Measurements from ENCODE around the gene HS3ST3A1.

Gene HS3ST3A1

GRCh38 chr17:13631529-13631928, 29.8 kb upstream of the HS3ST3A1 start:
- no peak for DNase-seq (ENCODE audit: low spot score)
- TF ChIP-seq, protein P1, sequence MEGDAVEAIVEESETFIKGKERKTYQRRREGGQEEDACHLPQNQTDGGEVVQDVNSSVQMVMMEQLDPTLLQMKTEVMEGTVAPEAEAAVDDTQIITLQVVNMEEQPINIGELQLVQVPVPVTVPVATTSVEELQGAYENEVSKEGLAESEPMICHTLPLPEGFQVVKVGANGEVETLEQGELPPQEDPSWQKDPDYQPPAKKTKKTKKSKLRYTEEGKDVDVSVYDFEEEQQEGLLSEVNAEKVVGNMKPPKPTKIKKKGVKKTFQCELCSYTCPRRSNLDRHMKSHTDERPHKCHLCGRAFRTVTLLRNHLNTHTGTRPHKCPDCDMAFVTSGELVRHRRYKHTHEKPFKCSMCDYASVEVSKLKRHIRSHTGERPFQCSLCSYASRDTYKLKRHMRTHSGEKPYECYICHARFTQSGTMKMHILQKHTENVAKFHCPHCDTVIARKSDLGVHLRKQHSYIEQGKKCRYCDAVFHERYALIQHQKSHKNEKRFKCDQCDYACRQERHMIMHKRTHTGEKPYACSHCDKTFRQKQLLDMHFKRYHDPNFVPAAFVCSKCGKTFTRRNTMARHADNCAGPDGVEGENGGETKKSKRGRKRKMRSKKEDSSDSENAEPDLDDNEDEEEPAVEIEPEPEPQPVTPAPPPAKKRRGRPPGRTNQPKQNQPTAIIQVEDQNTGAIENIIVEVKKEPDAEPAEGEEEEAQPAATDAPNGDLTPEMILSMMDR (IDR thresholded peaks at IDR 0.05; ENCODE audit: extremely low read depth, insufficient read depth, missing control alignments): no peak
- in situ Hi-C loops (cut with MboI; ENCODE audit: low pct_unique_long_range_greater_than_20kb, low sequenced_read_pairs, unreplicated experiment): no loop called here

DNA sequence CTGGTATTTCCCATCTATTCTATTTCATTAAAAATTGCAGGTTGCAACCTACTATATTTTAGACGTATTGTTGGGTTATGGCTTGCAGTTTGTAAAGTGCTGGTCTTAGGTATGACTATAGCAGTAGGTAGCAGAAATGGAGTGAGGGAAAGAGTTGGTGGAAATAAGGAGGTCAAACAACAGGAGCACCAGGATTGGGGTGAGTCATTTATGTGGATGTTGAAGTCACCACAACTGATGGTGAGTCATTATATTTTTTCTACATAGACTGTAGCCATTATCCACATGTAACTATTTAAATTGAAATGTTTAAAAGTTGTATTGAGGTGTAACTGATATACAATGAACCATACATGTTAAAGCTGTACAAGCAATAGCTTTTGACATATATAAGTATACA, 25.0 kb upstream of the HS3ST3A1 start:
- TF ChIP-seq, protein P1 (IDR thresholded peaks at IDR 0.05; ENCODE audit: extremely low read depth, insufficient read depth, missing control alignments): no peak
- DNase-seq (ENCODE audit: low spot score): no peak
- in situ Hi-C loops (cut with MboI; ENCODE audit: low pct_unique_long_range_greater_than_20kb, low sequenced_read_pairs, unreplicated experiment): no loop called here

GRCh38 chr17:13619462-13619861, 17.7 kb upstream of the HS3ST3A1 start:
- TF ChIP-seq, protein P1 (IDR thresholded peaks at IDR 0.05; ENCODE audit: extremely low read depth, insufficient read depth, missing control alignments): no peak
- in situ Hi-C loops (cut with MboI; ENCODE audit: low pct_unique_long_range_greater_than_20kb, low sequenced_read_pairs, unreplicated experiment): no loop called here
- no peak for DNase-seq (ENCODE audit: low spot score)

DNA sequence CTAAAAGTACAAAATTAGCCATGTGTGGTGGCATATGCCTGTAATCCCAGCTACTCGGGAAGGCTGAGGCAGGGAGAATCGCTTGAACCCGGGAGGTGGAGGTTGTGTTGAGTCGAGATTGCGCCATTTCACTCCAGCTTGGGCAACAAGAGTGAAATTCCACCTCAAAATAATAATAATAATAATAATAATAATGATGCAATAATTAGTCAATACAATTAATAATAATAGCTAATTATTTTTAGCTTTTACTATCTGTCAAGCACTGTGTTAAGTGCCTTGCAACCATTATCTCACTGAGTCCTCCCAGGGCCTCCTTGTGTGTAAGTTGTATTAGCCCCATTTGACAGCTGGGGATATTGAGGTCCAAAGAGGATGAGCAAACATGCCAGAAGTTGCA, 14.3 kb upstream of the HS3ST3A1 start:
- in situ Hi-C loops (cut with MboI; ENCODE audit: low pct_unique_long_range_greater_than_20kb, low sequenced_read_pairs, unreplicated experiment): no loop called here
- TF ChIP-seq, protein P1 (IDR thresholded peaks at IDR 0.05; ENCODE audit: extremely low read depth, insufficient read depth, missing control alignments): no peak
- DNase-seq (ENCODE audit: low spot score): no peak

DNA sequence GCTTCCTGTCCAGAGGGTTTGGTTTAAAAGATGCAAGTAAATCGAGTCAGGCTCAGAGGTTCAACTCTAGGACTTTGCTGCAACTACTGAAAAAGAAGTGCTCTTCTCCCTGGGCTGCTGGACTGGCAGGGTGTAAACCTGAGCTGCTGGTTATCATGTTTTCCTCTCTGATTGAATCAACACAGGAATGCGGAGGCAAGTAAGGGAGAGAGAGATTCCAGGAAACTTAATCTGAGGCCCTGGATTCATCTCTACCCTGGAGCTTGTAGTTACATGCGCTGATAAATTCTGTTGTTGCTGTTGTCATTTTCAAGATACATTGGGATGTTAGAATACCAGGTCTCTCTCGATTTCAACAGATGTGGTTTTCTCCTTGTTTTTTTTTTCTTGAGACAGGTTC, 8.2 kb upstream of the HS3ST3A1 start:
- in situ Hi-C loops (cut with MboI; ENCODE audit: low pct_unique_long_range_greater_than_20kb, low sequenced_read_pairs, unreplicated experiment): no loop called here
- TF ChIP-seq, protein P1 (IDR thresholded peaks at IDR 0.05; ENCODE audit: extremely low read depth, insufficient read depth, missing control alignments): no peak
- DNase-seq (ENCODE audit: low spot score): no peak

DNA sequence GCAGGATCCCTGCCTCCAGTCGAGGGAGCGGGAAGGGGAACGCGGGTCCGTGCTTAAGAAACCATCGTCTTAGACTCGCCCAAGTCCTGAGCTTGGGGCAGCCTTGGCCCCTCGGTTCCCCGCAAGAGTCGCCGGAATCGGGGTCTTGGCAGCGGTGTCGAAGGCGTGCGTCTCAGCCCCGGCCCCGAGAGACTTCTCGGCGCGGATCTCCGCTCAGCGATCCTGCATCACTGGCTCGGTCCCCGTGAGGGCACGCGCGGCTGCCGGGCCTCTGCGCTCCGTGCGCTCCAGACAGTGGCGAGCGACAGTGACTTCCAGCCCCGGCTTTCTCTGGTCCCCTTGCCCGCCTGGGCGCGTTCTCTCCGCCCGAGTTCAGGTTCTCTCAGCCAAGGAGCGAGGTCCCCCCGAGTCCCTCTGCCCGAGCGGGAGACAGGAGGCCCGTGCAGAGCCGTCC, 380 bp downstream of the HS3ST3A1 start:
- DNase-seq (ENCODE audit: low spot score): no peak
- TF ChIP-seq, protein P1 (IDR thresholded peaks at IDR 0.05; ENCODE audit: extremely low read depth, insufficient read depth, missing control alignments): no peak
- in situ Hi-C loops (cut with MboI; ENCODE audit: low pct_unique_long_range_greater_than_20kb, low sequenced_read_pairs, unreplicated experiment): no loop called here

Measured in GM13977 (cell line).